ENCODE data around the gene SLC25A27.

SLC25A27 gene

GRCh38 chr6:46715141-46715540 lies 62.4 kb downstream of the SLC25A27 start:
- no peak for DNase-seq (ENCODE audit: low read depth)

- no peak for DNase-seq (ENCODE audit: low read depth)
Observed at GRCh38 chr6:46719099-46719498, 66.3 kb downstream of the SLC25A27 start.

GRCh38 chr6:46720401-46720800 lies 67.6 kb downstream of the SLC25A27 start:
- no peak for DNase-seq (ENCODE audit: low read depth)

Measured in GM04503 (cell line).